ENCODE measurements around the gene TMC2.
"Not testable (repeated sequence)": the region's sequence is repeated elsewhere in the genome, so short reads cannot be mapped to it uniquely, and the experiment has no call there.

The TMC2 gene, protein sequence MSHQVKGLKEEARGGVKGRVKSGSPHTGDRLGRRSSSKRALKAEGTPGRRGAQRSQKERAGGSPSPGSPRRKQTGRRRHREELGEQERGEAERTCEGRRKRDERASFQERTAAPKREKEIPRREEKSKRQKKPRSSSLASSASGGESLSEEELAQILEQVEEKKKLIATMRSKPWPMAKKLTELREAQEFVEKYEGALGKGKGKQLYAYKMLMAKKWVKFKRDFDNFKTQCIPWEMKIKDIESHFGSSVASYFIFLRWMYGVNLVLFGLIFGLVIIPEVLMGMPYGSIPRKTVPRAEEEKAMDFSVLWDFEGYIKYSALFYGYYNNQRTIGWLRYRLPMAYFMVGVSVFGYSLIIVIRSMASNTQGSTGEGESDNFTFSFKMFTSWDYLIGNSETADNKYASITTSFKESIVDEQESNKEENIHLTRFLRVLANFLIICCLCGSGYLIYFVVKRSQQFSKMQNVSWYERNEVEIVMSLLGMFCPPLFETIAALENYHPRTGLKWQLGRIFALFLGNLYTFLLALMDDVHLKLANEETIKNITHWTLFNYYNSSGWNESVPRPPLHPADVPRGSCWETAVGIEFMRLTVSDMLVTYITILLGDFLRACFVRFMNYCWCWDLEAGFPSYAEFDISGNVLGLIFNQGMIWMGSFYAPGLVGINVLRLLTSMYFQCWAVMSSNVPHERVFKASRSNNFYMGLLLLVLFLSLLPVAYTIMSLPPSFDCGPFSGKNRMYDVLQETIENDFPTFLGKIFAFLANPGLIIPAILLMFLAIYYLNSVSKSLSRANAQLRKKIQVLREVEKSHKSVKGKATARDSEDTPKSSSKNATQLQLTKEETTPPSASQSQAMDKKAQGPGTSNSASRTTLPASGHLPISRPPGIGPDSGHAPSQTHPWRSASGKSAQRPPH

DNA sequence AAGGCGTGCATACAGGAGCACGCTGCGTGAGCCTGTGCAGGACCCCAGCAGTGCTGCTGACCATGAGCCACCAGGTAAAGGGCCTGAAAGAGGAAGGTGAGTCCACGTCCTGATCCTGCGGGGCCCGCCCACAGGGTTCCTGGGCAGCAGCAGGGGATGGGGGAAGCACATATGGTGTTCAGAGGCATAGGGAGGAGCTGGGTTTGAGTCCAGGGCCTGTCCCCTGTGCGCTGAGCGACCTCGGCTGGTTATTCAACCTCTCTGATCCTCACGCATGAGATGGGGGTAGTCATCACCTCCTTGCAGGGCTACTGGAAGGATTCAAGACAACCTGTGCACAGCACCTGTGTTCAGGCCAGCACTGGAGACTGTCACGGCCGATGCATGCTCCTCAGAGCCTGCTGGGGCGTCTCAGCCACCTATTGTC is at the start of gene TMC2:
TSS of gene TMC2 (plus strand) at position 14 of the 427 bp plus-strand sequence. CDS start at position 63, 49 bp downstream.
- no peak for DNase-seq (ENCODE audit: low spot score)

DNA sequence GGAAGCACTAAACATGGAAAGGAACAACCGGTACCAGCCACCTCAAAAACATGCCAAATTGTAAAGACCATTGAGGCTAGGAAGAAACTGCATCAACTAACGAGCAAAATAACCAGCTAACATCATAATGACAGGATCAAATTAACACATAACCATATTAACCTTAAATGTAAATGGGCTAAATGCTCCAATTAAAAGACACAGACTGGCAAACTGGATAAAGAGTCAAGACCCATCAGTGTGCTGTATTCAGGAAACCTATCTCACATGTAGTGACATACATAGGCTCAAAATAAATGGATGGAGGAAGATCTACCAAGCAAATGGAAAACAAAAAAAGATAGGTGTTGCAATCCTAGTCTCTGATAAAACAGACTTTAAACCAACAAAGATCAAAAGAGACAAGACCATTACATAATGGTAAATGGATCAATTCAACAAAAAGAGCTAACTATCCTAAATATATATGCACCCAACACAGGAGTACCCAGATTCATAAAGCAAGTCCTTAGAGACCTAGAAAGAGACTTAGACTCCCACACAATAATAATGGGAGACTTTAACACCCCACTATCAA is 33.5 kb upstream of the TMC2 start:
- DNase-seq (ENCODE audit: low spot score): not testable (repeated sequence)

DNA sequence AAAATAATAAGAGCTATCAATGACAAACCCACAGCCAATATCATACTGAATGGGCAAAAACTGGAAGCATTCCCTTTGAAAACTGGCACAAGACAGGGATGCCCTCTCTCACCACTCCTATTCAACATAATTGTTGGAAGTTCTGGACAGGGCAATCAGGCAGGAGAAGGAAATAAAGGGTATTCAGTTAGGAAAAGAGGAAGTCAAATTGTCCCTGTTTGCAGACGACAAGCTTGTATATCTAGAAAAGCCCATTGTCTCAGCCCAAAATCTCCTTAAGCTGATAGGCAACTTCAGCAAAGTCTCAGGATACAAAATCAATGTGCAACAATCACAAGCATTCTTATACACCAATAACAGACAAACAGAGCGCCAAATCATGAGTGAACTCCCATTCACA is 31.6 kb upstream of the TMC2 start:
- not testable (repeated sequence) for DNase-seq (ENCODE audit: low spot score)

DNA sequence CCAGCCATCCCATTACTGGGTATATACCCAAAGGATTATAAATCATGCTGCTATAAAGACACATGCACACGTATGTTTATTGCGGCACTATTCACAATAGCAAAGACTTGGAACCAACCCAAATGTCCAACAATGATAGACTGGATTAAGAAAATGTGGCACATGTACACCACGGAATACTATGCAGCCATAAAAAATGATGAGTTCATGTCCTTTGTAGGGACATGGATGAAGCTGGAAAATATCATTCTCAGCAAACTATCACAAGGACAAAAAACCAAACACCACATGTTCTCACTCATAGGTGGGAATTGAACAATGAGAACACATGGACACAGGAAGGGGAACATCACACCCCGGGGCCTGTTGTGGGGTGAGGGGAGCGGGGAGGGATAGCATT is 29.9 kb upstream of the TMC2 start:
- DNase-seq (ENCODE audit: low spot score): not testable (repeated sequence)

DNA sequence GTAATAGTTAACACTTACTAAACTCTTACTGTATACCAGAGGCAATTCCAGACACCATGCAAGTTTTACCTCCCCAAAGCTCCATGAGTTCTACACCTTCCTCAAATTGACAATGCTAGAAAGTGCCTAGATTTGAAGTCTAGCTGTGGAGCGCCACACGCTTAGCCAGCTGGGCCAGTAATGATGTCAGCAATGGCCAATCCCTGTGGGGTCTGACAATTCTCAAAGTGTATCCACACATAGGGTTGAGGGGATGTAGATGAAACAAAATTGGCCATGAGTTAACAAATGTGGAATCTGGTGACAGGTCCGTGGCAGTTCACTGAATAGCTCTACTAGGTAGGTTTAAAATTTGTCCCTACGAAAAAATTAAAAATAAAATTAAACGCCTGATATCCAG is 28.9 kb upstream of the TMC2 start:
- DNase-seq (ENCODE audit: low spot score): no peak

DNA sequence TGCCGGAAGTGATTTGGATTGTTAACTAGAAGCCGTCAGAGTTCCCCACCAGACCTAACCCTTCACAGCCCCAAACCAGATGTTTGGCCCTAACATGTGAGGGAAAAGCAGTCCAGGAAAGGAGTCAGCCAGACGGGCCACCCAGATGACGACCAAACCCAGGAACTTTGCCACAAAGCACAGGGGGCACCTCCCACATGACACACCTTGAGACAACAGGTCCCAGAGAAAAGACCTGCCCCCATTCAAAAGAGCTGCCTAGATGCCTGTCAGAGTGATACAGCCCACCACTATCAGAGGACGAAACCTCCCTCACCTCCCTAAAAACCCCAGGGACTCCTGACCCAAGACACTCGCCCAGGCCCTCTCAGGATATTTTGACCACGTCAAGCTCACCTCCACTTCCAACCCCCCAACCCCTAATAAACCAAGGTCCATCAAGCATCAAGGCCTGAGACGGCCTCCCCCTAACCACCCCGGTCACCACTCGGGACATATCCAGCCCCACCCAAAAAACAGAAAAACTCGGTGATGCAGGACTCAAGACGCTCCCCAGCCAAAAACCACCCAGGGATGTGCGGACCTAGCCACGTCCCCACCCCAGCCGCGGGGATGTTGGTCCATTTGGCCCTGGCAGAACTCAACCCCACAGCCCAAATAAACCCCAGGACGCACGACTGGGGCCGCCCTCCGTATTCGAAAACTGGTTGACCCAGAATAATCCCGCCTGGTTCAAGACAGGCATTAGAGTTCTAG is 28.3 kb upstream of the TMC2 start:
- no peak for DNase-seq (ENCODE audit: low spot score)

DNA sequence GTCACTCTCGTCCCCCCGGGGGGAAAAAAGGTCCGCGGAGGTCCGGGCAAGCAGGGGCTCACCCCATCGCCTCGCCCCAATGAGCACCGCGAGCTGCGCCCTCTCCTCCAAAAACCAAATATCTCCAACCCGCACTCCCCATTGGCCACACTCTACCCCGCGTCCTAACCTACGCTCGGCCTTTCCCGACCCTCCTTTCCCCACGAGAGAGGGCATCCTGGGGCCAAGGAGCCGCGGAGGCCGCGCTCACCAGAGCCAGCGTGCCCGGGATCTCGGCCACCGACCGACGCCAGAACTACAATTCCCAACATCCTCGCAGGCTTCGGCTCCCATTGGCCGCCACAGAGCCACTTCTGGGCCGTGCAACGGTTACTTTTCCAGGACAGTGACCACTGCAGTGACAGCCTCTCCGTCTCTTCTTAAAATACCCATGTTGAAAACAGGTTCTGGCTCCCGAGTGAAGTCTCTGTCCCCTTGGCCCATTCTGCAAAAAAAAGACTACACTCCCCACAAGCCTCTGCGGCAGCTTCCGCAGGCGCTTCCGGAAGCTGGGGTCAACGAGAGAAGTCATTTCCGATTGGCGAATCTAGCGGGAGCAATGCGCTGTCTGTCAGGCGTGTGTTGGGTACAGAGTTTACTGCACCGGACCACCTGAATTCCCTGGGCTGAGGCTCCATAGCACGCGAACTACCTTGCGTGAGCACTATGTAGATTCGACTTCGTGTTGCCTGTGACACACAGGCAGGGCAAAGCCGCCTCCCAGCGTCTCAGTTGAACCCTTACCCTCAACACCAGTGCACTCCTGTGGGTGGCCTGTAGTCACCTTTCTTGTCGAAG is 27.5 kb upstream of the TMC2 start, which contains the start of gene ZNF343:
TSS of gene ZNF343 (minus strand) at position 285 of the 837 bp plus-strand sequence. CDS start 15,020 bp downstream, outside the sequence.
- DNase-seq (ENCODE audit: low spot score): peak; percentile 93

DNA sequence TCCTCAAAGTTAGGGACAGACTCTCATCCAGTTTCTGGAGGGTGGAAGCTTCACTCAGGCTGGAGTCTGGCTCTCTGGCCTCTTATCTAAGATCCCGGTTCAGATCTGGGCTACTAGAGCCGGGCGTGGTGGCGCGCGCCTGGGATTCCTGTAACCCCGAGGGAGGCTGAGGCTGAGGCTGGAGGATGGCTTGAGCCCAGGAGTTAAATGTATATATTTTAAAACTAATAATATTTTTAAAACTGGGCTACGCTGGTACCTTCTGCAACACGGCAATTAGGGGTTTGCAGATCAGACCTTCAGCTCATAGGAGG is 26.9 kb upstream of the TMC2 start:
- DNase-seq (ENCODE audit: low spot score): no peak

DNA sequence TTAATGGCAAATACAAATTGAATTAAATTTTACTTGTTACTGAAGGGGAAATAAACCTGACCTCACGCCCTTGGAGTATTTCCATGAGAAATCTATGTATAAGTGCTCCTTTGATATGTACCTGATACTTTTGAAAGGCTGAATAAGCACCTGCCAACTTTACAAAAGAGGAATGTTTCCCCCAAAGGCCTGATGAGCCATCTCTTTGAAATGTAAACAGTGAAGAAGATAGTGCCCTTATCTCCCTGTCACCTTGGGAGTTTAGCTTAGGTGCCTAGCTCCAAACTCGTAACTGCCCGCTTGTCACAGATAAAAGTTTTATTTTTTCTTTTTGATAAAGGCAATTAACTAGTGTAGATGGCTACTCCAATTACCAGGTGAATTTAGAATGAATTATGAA is 26.6 kb upstream of the TMC2 start:
- peak; percentile 44 for DNase-seq (ENCODE audit: low spot score)

DNA sequence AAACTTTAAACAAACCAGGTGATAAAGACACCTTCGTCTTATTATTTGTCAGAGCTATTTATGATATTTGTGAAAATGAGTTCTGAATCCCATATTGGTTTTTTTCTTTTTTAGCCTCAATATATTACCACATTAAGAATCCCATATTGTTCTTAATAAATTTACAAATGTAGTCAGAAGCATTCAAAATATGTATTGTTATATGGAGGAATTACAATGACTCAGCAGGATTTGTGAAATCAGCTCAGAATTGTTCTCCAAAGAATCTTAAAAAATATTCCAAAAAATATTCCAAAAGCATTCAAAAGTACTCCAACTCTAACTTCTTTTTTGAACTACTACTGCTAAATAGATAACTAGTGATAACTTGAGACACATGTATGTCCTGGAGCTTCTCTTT is 21.2 kb upstream of the TMC2 start:
- DNase-seq (ENCODE audit: low spot score): no peak

DNA sequence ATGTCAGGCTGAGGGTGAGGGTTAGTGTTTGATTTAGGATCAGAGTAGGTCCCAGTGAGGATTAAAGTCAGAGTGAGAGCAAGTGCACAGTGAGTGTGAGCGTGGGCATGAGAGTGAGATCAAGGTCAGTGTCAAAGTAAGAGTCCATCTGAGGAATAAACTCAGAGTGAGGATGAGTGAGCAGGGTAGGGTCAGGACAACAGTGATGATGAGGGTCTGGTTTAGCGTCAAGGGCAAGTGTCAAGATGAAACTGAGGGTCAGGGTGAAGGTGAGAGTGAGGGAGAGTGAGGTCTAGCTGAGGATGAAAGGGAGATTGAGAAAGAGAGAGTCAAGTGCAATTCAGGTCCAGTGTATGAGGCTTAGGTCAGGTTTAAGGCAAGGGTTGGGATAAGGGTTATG is 20.0 kb upstream of the TMC2 start:
- DNase-seq (ENCODE audit: low spot score): no peak

DNA sequence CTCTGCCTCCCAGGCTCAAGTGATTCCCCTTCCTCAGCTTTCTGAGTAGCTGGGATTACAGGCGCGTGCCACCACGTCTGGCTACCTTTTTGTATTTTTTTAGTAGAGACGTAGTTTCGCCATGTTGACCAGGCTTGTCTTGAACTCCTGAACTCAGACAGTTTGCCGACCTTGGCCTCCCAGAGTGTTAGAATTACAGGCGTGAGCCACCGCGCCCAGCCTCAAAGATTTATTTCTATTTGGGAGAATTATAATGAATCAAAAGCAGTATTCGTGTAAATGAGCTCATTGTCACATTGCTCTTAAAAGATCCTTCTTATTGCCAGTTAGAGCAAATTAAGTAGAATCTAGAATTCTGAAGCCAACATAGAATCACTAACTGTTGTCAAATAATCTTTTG is 18.3 kb upstream of the TMC2 start:
- no peak for DNase-seq (ENCODE audit: low spot score)

DNA sequence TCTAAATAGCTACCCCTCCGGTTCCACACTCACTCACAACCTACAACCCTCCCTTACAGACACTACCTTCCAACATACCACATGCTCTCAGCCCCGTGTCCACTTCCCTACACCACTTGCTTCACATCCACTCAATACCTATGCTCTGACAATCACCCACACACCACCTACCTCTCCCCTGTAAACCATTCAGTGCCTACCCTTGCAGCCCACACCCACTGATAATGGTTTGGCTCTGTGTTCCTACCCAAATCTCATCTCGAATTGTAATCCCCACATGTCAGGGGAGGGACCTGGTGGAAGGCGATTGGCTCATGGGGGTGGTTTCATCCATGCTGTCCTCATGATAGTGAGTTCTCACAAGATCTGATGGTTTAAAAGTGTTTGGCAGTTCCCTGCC is 17.8 kb upstream of the TMC2 start:
- no peak for DNase-seq (ENCODE audit: low spot score)

DNA sequence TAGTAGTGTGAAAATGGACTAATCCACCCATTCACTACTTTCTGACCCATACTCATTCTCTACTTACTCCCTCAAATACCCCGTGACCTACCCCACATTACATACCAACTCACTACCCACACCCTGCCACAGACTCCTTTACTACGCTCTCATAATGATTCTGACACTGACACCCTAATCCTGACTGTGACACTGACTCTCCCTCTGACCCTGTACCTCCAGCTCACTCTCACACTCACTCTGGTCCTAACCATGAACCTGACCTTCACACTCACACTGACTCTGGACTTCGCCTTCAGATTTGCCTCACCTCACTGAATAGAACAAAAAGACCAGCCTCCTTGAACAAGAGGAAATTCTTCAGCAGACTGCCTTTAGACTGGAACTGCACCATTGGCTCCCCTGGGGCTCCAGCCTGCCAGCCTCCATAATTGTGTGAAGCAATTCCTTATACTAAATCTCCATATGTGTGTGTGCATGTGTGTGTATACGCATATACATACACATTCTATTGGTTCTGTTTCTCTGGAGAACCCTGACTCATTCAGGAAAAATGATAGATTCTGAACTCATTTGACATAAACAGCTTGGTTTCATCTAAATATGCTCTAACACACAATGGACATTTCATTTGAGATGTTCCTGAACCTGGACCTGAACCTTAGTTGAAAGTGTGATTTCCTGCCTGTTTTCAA is 17.1 kb upstream of the TMC2 start:
- no peak for DNase-seq (ENCODE audit: low spot score)

DNA sequence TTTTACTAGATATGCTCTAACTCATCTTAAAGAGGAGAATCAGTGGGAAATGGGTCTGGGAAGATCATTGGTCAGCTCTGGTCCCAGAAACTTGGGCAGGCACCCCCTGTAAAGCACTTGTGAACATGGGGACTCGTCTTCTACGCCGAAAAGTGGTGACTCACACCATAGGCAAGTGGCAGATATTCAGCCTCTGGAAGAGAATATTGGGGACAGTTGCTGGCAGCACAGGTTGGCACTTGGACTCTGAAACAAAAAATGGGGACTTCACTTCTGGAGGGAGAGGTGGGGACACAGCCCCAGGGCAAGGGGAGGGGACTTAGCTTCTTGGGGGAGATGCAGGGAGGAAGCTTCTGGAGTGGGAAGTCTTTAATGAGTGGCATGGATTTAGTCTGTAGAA is 15.8 kb upstream of the TMC2 start:
- DNase-seq (ENCODE audit: low spot score): no peak

DNA sequence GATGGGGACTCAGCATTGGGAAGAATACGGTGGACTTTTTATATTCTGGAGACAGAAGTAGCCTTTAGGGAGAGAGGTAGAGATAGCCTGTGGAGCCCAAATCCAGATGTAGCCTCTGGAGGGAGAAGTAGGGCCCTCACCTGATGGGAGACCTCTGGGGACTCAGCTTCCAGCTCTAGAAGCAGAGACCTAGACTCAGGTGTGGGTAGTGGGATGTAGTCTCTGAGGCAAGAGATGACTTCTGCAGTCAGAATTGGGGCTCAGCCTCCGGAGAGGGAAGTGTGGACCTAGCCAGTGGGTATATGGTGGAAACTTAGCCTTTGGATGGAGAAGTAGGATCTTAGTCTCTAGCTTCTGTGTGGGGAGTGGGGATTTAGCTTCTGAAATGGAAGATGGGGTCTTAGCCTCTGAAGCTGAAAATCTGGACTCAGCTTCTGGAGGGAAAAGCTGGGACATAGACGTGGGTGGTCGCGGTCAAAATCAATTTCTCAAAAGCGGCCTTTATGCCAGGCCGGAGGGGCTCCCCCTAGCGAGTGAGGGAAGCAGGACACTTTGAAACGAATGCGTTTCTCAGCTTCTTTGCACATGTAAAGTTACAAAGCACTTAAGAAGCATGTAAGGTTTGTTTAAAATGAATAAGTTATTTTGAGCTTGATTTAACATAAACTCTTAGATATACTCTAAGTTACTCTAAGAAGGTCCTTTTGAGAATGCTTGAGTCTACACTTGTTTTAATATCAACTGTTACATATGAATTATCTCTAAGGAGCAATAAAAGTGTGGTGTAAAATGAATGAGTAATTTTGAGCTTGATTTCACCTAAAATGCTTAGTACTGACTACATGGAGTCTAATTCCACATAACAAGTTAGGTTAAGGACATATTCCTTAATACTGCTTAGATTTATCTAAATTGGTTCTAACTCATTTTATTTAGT is 14.7 kb upstream of the TMC2 start:
- peak; percentile 49 for DNase-seq (ENCODE audit: low spot score)

DNA sequence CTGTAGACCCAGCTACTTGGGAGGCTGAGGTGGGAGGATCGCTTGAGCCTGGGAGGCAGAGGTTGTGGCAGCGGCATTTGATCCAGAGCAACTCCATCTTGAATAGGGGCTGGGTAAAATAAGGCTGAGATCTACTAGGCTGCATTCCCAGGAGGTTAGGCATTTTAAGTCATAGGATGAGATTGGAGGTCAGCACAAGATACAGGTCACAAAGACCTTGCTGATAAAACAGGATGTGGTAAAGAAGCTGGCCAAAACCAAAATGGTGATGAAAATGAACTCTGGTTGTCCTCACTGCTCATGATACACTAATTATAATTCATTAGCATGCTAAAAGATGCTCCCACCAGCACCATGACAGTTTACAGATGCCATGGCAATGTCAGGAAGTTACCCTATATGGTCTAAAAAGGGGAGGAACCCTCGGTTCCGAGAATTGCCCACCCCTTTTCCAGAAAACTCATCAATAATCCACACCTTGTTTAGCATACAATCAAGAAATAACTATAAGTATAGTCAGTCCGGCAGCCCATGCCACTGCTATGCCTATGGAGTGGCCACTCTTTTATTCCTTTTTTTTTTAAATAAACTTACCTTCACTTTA is 13.4 kb upstream of the TMC2 start:
- not testable (repeated sequence) for DNase-seq (ENCODE audit: low spot score)

DNA sequence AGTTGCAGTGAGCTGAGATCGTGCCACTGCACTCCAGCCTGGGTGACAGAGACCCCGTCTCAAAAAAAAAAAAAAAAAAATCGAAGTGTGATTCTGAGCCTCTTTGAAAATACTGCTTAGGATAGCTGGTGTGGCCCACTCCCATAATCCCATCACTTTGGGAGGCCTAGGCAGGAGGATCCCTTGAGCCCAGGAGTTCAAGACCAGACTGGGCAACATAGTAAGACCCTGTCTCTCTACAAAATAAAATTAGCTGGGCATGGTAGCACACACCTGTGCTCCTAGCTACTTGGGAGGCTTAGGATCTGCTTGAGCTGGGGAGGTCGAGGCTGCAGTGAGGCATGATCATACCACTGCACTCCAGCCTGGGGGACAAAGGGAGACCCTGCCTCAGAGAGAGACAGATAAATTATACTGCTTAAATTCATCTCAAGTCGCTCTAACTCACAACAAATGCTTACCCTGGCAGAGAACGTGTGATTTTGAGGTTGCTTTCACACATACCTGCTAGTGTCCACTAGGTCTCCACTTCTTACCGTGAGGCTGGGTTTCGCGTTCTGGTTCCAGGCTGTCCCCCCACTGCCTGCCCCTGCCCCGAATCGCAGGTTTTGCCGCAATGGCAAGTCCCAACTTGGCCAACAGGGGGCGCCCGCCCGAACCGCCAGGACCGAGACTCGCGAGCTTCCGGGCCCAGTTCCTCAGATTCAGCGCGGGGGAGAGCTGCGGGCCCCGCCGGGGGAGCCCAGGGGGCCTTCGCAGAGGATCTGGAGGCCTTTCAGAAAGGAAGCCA is 12.3 kb upstream of the TMC2 start:
- peak; percentile 88 for DNase-seq (ENCODE audit: low spot score)

All from iPS-NIHi11 (cell line).